HG03558 (cell line): ENCODE results near the gene ASTL.
"Not testable (repeated sequence)": the region's sequence is repeated elsewhere in the genome, so short reads cannot be mapped to it uniquely, and the experiment has no call there.

Experiments used
- ATAC-seq: cut with Tn5 transposase; IDR thresholded peaks from one replicate; pipeline ENCODE4 v1.9.1; 2021; ENCODE audit warnings: moderate number of reproducible peaks; ENCODE audit not compliant: unreplicated experiment; ENCODE audit errors: extremely low read depth

ASTL gene

GRCh38 chr2:96088340-96089335 is 49.7 kb downstream of the ASTL start:
- no peak for ATAC-seq

DNA sequence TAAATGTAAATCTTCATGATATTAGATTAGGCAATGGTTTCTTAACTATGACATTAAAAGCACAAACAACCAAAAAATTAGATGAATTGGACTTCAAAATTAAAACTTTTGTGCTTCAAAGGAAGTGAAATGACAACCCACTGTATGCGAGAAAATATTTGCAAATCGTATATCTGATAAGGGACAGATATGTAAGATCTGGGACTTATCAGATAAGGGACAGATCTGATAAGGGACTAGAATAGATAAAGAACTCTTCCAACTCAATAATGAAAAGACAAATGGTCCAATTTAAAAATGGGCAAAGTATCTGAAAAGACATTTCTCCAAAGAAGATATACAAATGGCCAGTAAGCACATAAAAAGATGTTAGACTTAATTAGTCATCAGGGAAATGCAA is 51.2 kb downstream of the ASTL start:
- ATAC-seq: no peak

- no peak for ATAC-seq
Observed at GRCh38 chr2:96085541-96086355, 52.6 kb downstream of the ASTL start.

DNA sequence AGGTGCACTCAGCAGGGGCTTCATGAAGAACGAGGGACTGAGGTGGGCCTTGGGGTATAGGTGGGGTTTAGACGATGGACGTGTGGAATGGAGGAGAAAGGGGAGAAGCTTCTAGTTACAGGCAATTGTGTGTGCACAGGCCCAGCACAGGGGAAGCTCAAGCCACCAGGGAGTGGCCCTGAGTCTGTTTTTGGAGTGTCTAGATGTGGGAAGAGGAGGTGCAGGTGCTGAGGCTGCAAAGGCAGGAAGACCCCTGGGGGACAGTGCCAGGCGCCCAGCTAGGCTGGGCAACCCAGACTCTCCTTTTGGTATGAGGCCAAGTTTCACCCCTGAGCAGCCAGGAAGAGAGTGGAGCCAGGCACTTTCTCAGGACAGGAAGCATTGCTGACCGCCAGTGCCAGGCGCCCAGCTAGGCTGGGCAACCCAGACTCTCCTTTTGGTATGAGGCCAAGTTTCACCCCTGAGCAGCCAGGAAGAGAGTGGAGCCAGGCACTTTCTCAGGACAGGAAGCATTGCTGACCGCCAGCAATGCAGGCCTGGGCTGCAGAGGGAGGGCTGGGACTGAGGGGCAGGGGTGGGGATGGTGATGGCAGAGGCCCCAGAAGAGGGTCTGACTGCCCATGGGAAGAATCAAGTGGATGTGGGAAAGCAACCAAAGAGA is 53.3 kb downstream of the ASTL start:
- not testable (repeated sequence) for ATAC-seq

- ATAC-seq: no peak
Observed at GRCh38 chr2:96083989-96084857, 54.1 kb downstream of the ASTL start.

- ATAC-seq: no peak
Observed at GRCh38 chr2:96083064-96083939, 55.0 kb downstream of the ASTL start.

GRCh38 chr2:96082211-96083063 is 55.9 kb downstream of the ASTL start:
- ATAC-seq: no peak

GRCh38 chr2:96081042-96081441 is 57.3 kb downstream of the ASTL start:
- no peak for ATAC-seq

DNA sequence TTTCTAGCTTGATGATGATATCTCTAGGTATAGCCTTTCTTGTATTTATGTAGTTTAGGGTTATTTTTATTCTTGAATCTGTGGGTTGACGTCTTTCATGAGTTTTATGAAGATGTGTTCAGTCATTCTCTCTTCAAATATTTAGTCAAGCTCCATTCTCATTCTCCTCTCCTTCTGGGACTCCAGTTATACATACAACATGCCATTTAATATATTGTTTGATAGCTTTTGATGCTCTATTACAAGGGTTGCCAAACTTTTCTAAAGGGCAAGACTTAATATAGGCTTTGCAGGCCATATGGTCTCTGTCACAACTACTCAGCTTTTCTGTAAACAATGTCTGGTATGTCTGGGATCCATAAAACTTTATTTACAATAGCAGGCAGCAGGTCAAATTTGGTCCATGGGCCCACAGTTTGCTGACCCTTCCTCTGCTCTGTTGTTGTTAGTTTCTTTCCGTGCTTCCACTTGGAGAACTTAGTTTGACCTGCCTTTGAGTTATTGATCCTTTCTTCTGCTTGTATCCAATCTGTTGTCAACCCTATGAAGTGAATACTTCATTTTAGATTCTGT is 63.0 kb downstream of the ASTL start:
- ATAC-seq: no peak

DNA sequence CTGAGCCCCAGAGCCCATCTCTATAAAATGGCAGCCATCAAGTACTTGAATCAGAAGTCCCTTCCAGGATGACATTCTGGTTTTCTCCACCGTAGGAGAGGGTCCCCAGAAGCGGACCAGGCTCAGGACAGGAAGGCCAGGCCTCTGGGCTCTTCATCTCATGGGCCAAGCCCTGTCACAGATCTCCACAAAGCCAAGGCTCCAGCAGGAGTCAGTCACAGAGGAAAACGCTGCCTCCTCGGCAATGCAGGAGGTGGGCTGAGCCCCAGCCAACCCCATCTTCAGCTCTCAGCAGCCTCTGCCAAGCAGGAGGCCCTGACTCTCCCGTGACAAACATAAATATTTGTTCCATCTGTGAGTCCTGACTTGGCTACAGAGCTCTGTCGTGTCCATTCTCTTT is 64.1 kb downstream of the ASTL start:
- no peak for ATAC-seq

GRCh38 chr2:96073170-96073775 is 65.0 kb downstream of the ASTL start:
- ATAC-seq: no peak
